IPS DF 6.9 (cell line): Measurements from ENCODE around the gene ARMC7.
A peak's percentile ranks its signal among the peaks of the same experiment; 100 is the strongest.

Source experiments
- DNase-seq: peaks from one replicate; pipeline ENCODE4 v3.0.0-alpha.2; 2013; ENCODE audit warnings: low read depth, low spot score
- H3K27ac ChIP-seq: one replicate; pipeline ENCODE4 v1.5.1; 2013; ENCODE audit warnings: low read length, control low read depth
- H3K27me3 ChIP-seq: 2 replicates; pipeline ENCODE4 v1.6.1; 2013; ENCODE audit warnings: mild to moderate bottlenecking, low read length; ENCODE audit not compliant: control insufficient read depth, insufficient read depth
- H3K36me3 ChIP-seq: 2 replicates; pipeline ENCODE4 v1.6.1; 2013; ENCODE audit warnings: low read length; ENCODE audit not compliant: control insufficient read depth, insufficient read depth
- H3K4me1 ChIP-seq: 2 replicates; pipeline ENCODE4 v1.6.1; 2013; ENCODE audit warnings: low read length; ENCODE audit not compliant: control insufficient read depth, insufficient read depth
- H3K4me3 ChIP-seq: 2 replicates; pipeline ENCODE4 v1.5.1; 2013; ENCODE audit warnings: mild to moderate bottlenecking, low read length
- H3K9me3 ChIP-seq: 2 replicates; pipeline ENCODE4 v1.6.1; 2013; ENCODE audit warnings: low read length, inconsistent platforms; ENCODE audit not compliant: control insufficient read depth, insufficient read depth
- WGBS: extraction: QIAGEN DNeasy Blood & Tissue Kit; methylation state at CpG from one replicate; pipeline ENCODE4 v1.1.7; 2013; ENCODE audit warnings: mixed read lengths, missing lambda C conversion rate; ENCODE audit not compliant: insufficient read length, insufficient coverage; 5-methylcytosine and 5-hydroxymethylcytosine counted together

Gene ARMC7

DNA sequence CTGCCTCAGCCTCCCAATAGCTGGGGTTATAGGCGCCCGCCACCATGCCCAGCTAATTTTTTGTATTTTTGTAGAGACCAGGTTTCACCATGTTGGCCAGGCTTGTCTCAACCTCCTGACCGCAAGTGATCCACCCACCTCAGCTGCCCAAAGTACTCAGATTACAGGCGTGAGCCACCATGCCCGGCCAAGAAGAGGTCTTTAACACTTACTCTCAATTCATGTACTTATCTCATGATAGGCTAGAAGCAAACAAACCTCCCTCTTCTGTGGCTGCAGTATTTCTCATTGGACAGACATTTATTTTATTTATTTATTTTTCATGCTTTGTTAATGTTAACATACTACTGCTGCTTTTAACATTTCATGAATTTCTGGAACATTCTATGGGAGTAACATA lies 28.8 kb downstream of the ARMC7 start:
- H3K36me3 ChIP-seq: peaks cover 23% of the 10 kb centered on the region; the same call in 1 of the 2 replicates
- WGBS: no CpG with 5 or more reads among the region's 5 CpGs

DNA sequence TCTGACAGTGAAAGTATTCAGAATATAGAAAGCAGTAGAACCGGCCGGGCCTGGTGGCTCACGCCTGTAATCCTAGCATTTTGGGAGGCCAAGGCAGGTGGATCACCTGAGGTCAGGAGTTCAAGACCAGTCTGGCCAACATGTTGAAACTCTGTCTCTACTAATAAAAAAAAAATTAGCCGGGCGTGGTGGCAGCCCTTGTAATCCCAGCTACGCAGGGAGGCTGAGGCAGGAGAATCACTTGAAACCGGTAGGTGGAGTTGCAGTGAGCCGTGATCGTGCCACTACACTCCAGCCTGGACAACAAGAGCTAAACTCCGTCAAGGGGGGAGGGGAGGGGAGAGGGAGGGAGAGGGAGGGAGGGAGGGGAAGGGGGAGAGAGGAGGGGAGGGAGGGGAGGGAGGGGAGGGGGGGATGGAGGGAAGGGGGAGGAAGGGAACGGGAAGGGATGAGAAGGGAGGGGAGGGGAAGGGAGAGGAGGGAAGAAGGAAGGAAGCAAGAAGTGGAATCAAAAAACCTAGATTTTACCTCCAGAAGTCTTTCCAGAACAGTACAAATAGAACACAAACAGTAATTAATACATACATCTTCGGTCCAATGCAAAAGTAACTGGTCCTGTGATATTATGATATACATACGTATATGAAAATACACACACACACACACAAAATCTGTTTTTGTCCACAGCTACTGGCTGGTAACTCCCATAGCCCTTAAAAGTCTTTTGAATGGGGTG lies 32.6 kb downstream of the ARMC7 start:
- no peak overlapping the region for H3K4me3 ChIP-seq
- WGBS: 100% methylated on average over 1 of the region's 13 CpGs
- no peaks in the 10 kb centered on the region for H3K9me3 ChIP-seq
- H3K4me1 ChIP-seq: no peaks in the 10 kb centered on the region
- peaks cover 46% of the 10 kb centered on the region for H3K36me3 ChIP-seq
- no peak overlapping the region for H3K27ac ChIP-seq
- no peaks in the 10 kb centered on the region for H3K27me3 ChIP-seq
- DNase-seq: no peak

More for the DNA sequence above, 28.8 kb downstream of the ARMC7 start:
- Histone ChIP-seq H3K4me1 (no peaks in the 10 kb centered on the region), H3K9me3 (no peaks in the 10 kb centered on the region), H3K4me3 (no peak overlapping the region), H3K27ac (no peak overlapping the region), H3K27me3 (no peaks in the 10 kb centered on the region)
- DNase-seq: no peak

DNA sequence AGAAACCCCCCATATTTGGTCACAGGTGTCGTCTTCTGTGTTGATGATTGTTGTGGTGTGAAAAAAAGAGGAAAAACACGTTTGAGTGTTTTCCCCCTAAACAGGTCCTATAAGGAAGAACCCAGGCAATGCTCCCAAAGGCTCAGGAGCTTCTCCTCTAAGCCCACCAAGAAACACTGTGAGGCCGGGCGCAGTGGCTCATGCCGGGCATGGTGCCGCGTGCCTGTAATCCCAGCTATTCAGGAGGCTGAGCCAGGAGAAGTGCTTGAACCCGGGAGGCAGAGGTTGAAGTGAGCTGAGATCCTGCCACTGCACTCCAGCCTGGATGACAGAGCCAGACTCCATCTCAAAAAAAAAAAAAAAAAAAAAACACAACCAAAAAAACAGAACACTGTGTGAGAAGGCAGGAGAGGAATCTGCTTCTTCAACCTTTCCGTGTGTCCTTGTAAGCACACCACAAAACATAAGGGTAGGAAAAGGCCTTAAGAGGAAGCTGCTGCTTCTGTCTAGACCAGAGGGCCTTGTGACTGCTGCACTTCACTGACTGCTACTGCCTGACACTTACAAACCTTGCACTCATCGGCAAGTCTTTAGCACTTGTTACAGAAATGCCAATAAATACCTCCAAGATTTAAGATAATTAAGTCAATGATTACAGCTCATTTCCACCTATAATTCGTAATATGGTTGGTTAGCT lies 35.2 kb downstream of the ARMC7 start:
- Histone ChIP-seq H3K9me3 (no peaks in the 10 kb centered on the region), H3K4me1 (no peaks in the 10 kb centered on the region), H3K27me3 (no peaks in the 10 kb centered on the region), H3K36me3 (peaks cover 42% of the 10 kb centered on the region), H3K27ac (no peak overlapping the region), H3K4me3 (no peak overlapping the region)
- no CpG with 5 or more reads among the region's 11 CpGs for WGBS
- no peak for DNase-seq

DNA sequence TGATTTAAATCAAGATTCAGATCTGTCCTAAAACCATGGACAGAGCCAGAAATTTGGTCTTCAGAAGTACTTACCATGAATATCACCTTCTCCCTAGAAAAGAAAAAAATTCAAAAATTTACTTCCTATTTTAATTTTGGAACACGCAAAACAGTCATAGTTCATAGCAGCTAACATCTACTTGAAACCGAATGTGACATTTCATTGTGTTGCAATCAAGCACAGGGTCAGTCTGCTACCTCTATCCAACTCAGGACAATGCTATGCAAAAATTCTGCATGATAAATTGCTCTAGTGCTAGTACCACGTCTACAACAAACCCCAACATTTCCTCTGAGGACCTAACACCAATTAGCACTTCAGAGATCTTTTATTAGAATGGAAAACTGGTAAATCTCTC lies 36.8 kb downstream of the ARMC7 start:
- DNase-seq: no peak
- no CpG with 5 or more reads among the region's 3 CpGs for WGBS
- Histone ChIP-seq H3K36me3 (peaks cover 37% of the 10 kb centered on the region), H3K27ac (no peak overlapping the region), H3K4me3 (no peak overlapping the region), H3K9me3 (no peaks in the 10 kb centered on the region), H3K4me1 (no peaks in the 10 kb centered on the region), H3K27me3 (no peaks in the 10 kb centered on the region)

DNA sequence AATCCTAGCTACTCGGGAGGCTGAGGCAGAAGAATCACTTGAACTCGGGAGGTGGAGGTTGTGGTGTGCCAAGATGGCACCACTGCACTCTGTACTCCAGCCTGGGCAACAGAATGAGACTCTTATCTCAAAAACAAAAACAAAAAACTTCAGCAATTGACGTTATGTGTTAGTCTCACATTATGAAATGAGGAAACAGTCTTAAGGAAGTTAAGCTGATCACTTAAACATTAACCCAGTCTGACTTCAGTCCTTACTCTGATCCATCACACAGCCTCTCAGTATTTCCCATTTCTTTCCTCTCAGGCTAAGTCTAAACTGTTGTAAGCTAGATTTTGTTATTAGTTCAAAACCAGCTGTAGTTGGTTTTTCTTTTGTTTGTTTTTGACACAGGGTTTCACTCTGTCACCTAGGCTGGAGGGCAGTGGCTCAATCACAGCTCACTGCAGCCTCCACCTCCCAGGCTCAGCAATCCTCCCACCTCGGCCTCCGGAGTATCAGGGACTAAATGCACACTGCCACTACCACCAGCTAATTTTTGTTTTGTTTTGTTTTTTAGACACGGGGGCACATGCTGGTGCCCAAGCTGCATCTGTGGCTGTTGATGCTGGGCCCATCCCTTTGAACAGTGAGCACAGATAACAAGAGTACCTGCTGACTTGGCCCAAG lies 38.2 kb downstream of the ARMC7 start:
- H3K36me3 ChIP-seq: peaks cover 33% of the 10 kb centered on the region
- DNase-seq: no peak
- no peaks in the 10 kb centered on the region for H3K9me3 ChIP-seq

DNA sequence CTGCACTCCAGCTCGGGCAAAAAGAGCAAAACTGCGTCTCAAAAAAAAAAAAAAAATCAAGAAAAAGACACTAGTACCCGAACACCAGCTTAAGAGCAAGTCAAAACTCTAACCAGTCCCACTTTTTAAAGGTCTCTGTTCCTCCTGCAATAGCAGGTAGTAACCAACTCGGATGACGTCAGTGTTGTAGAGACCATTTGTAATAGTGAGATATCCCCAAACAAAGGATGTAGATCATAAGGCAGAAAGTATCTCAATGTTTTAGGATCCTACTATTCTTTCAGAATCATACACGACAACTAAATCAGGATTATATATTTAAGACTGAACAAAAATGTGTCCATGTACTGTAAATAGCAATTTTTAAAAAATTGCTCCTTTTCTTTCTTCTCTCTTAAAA lies 42.2 kb downstream of the ARMC7 start:
- no peak for DNase-seq
- peaks cover 11% of the 10 kb centered on the region; the same call in 1 of the 2 replicates for H3K36me3 ChIP-seq

More for the DNA sequence above, 38.2 kb downstream of the ARMC7 start:
- no peak overlapping the region for H3K27ac ChIP-seq
- no CpG with 5 or more reads among the region's 6 CpGs for WGBS
- H3K4me3 ChIP-seq: no peak overlapping the region
- H3K27me3 ChIP-seq: no peaks in the 10 kb centered on the region
- H3K4me1 ChIP-seq: no peaks in the 10 kb centered on the region

DNA sequence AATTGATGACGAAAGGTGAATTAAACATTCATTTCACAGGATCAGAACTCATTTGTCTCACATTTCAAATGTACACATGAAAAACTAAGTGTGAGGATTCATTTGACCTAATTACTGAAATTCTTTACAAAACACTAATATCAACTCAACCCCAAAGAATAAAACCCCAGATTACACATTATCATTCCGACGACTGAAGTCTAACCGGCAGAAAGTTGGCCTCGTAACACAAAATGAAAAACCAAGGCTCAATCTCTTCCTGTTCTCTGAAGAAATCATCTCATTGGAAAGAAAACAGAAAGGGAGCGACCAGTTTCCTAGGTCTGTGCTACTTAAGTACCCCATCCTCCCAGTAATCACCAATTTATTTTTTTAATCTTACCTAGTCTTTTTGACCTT lies 42.8 kb downstream of the ARMC7 start:
- Histone ChIP-seq H3K4me1 (no peaks in the 10 kb centered on the region; the same call in 1 of the 2 replicates), H3K36me3 (peaks cover 6% of the 10 kb centered on the region; the same call in 1 of the 2 replicates), H3K4me3 (peak overlapping the region; percentile 82; the same call in 1 of the 2 replicates), H3K27me3 (no peaks in the 10 kb centered on the region), H3K27ac (no peak overlapping the region), H3K9me3 (no peaks in the 10 kb centered on the region)
- DNase-seq: no peak
- no CpG with 5 or more reads among the region's 6 CpGs for WGBS

More for the DNA sequence above, 42.2 kb downstream of the ARMC7 start:
- Histone ChIP-seq H3K27me3 (no peaks in the 10 kb centered on the region), H3K4me3 (no peak overlapping the region), H3K4me1 (no peaks in the 10 kb centered on the region; the same call in 1 of the 2 replicates), H3K9me3 (no peaks in the 10 kb centered on the region), H3K27ac (no peak overlapping the region)
- no CpG with 5 or more reads among the region's 6 CpGs for WGBS

DNA sequence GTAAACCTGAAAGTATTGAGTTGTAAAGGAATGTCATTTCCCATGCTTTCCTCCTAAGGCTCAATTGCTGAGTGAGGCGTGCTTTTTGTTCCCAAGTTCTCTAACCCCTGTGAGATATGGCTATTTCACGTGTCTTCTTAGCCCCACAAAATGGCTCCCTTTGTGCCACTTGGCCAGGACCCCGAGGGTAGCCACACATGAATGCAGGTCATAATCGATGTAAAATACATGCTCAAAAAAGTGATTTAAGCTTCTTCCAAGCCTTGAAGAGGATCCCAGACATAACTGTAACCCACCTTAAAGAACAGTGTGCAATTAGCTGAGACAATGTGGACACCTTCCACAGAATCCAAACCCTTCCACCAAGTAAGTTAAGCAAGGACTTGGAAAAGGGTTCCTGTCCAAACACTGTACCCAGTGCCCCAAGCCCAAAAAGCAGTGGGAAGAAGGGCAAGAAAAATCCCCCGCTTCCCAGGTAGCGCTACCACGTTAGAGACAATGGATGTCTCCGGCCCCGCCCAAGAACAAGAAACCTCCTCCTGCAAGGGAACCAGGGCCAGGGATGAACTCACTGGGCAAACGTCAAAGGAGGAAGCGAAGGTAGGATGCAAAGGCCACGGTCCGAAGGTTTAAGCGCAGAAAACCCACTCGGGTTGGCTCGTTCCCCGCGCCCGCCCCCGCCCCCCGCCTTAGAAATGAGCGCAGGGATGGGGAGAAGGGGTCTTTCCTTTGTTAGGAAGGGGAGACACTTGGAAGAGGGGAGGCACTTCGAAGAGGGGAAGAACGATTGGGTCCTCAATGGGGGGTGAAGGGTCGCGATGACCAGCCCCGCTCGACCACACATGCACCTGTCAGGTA lies 43.4 kb downstream of the ARMC7 start:
- Histone ChIP-seq H3K4me1 (no peaks in the 10 kb centered on the region; the same call in 1 of the 2 replicates), H3K36me3 (0 out of 2 replicates have a peak, but pooled peaks cover 3% of the 10 kb centered on the region), H3K4me3 (peak overlapping the region; percentile 82), H3K27me3 (no peaks in the 10 kb centered on the region), H3K9me3 (no peaks in the 10 kb centered on the region), H3K27ac (no peak overlapping the region)
- DNase-seq: no peak
- no CpG with 5 or more reads among the region's 28 CpGs for WGBS

DNA sequence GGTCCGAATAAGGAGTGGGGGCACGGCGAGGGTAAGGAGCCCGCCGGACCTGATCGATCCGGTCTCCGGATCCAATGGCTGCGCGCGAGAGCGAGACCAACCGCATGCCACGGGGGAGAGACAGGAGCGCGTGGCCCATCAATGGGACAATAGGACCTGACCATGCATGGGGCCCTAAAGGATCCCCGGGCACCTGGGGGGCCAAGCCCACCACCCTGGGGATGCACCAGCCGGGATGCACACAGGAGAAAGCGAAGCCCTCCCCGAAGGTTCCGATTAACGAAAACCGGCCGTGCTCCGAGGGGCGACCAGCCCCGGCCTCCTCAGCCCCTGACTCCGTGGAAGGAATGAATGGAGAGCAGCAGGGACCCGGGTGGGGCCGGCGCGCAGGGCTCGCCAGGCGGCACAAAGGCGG lies 44.0 kb downstream of the ARMC7 start:
- DNase-seq: no peak
- H3K36me3 ChIP-seq: no peaks in the 10 kb centered on the region
- H3K27ac ChIP-seq: no peak overlapping the region
- no peaks in the 10 kb centered on the region; the same call in 1 of the 2 replicates for H3K4me1 ChIP-seq
- H3K27me3 ChIP-seq: no peaks in the 10 kb centered on the region
- whole genome bisulfite sequencing: no CpG with 5 or more reads among the region's 35 CpGs
- peak overlapping the region; percentile 82 for H3K4me3 ChIP-seq
- H3K9me3 ChIP-seq: no peaks in the 10 kb centered on the region
